ENCODE results near the gene CFAP299.

Gene CFAP299

GRCh38 chr4:80447493-80447892 is 112.0 kb downstream of the CFAP299 start:
- DNase-seq (ENCODE audit: low read depth, low spot score) = no peak

DNA sequence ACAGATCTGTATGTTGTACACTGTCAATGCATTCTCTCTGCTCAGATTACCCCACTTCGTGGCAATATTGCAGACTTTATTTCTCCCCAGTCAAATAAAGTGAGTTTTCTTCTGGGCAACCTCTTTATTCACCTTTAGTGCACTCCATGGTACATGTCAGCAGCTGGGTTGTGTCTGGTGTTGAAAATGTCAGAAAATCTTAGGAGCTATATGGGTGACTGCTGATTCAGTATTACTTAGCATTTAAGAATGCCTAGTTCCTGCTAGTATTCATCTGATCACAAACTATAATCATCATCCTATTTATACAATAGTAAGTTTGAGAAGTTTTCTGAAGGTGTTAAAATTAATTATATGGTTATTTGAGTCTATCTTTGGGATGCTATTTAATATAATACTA is 112.5 kb downstream of the CFAP299 start:
- DNase-seq (ENCODE audit: low read depth, low spot score) = no peak

DNA sequence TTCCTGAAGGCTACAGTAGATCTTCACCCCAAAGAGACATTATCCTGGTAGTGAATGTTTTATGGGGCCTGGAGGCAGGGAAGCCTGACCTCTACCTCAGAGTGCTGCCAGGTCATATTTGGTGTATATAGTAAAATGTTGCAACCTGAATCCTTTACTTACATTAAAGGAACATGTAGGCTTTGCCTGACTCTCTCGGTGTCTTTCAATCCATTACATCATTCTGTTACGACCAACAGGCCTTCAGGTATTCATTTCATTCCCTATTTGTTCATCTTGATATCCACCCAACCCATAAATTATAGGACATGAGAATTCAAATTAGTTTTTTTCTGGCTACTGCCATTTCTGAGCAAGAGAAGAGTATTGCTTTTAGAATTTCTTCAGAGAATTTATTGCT is 116.5 kb downstream of the CFAP299 start:
- no peak for DNase-seq (ENCODE audit: low read depth, low spot score)

- no peak for DNase-seq (ENCODE audit: low read depth, low spot score)
Measured at GRCh38 chr4:80452768-80453167, 117.2 kb downstream of the CFAP299 start.

DNA sequence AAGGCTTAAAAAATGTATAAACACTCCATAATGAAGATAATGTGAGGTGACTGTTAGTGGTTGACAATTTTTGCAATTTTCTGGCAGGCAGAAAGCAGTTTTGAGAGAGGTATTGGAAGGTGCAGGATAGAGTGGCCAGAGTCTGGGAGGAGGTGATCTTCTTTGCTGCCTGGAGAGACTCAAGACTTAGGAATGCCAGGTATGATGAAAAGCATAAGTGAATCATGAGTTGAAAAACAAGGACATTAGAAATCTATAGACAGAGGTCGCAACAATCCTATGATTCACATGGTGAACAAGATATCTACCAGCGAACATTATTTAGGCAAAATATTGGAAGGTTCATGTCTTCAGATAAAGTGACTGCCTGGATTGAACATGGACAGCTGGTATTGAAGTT is 118.5 kb downstream of the CFAP299 start:
- no peak for DNase-seq (ENCODE audit: low read depth, low spot score)

- DNase-seq (ENCODE audit: low read depth, low spot score) = no peak
Measured at GRCh38 chr4:80454556-80454955, 119.0 kb downstream of the CFAP299 start.

GRCh38 chr4:80459918-80460473 is 124.5 kb downstream of the CFAP299 start:
- DNase-seq (ENCODE audit: low read depth, low spot score) = no peak

DNA sequence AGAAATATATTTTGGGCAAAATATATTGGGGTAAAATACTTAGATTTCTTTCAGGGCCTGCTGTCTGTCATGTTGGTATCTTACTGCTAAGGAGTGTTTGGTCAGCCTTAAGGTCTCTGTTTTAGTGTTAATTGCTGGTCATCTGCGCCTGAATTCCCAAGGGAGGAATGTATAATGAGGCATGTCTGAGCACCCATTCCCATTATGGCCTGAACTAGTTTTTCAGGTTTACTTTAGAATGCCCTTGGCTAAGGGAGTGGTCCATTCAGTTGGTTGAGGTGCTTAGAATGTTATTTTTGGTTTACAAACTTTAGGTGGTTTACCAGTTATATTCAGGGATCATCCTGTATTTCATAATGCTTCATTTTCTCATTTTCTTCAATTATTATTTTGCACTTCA is 125.9 kb downstream of the CFAP299 start:
- DNase-seq (ENCODE audit: low read depth, low spot score) = no peak

DNA sequence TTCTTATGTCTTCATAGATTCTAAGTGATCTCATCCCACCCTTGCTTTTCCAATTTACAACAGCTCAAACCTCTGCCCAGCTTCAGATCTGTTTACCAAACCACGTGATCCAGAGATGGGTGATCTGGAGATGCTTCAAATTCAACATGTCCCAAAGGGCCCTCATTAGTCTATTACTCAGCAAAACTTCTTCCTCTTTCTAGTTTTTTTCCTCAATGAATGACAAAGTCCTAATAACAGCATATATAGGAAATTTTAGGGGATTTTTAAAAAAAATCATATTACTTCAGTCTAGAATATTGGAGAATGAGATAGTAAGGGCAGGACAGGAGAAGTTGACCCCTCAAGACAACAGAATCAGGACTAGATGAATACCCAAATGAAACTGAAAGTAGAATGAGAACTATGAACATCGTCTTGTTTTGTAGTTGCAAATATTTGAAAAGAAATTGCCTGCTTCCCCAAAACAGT is 127.1 kb downstream of the CFAP299 start:
- no peak for DNase-seq (ENCODE audit: low read depth, low spot score)

DNA sequence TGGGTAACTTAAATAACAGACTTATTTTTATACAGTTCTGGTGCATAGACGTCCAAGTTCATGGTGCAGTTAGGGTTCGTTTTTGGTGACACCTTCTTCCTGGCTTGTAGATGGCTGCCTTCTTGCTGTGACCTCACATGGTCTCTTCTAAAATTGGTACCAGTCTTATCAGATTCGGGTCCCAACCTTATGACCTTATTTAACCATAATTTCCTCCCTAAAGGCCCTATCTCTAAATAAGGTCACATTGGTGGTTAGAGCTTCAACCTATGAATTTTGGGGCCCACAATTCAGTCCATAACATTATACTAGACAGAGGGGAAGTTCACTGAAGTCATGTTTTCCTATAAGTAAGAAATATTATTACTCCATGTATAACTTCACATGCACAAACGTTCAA is 128.0 kb downstream of the CFAP299 start:
- no peak for DNase-seq (ENCODE audit: low read depth, low spot score)

DNA sequence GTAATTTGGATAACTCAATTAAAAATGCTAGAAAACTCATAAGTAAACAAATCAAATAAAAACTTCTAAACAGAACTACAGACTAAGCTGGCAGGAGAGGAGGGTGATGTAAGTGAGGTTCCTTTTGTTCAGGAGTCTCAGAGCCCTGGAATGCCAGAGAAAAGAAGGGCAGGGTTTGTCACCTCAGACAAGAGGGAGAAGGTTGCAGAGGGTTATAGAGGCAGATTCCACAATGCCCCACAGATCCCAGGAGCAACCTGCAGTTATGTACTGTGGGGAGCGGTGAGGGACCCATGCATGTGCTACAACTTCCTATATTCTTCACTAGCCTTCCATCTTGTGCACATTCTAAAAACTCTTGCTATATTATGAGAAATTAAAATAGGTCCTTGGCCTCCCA is 129.7 kb downstream of the CFAP299 start:
- DNase-seq (ENCODE audit: low read depth, low spot score) = no peak

GRCh38 chr4:80465736-80466135 is 130.2 kb downstream of the CFAP299 start:
- no peak for DNase-seq (ENCODE audit: low read depth, low spot score)

- no peak for DNase-seq (ENCODE audit: low read depth, low spot score)
Measured at GRCh38 chr4:80466618-80467017, 131.1 kb downstream of the CFAP299 start.

DNA sequence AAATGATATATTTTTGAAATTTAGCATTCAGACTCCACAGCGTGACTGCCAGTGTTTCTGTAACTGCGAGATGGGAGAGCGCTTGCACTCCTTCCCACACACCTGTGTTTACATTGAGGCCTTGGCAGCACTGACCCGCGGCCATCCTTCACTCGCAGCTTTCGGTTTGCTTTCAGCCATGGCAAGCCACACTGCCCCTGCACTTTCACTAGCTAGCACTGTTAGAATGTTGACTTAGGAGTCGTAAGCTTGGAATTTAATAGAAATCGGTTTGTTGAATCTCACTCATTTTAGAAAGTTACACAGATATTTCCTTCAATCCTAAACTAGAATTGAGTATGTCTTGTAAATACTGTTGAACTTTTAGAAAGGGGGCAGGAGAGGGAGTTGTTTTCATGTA is 136.2 kb downstream of the CFAP299 start:
- DNase-seq (ENCODE audit: low read depth, low spot score) = no peak

DNA sequence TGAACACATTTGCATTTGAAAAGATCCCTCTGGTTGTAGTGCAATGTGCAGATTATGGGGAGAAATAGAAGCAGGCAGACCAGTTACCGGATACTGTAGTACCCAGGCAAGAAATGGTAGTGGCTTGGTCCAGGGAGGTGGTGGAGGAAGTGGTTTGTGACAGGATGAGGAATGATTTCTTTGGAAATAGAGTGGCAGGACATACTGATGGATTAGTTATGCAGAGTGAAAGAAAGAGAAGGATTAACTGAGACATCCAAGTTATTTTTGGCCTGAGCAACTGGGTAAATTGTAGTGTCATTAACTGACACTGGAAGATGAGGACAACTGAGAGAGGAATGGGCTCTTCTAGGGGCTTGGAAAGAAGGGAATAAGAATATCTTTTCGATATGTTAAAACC is 139.7 kb downstream of the CFAP299 start:
- no peak for DNase-seq (ENCODE audit: low read depth, low spot score)

DNA sequence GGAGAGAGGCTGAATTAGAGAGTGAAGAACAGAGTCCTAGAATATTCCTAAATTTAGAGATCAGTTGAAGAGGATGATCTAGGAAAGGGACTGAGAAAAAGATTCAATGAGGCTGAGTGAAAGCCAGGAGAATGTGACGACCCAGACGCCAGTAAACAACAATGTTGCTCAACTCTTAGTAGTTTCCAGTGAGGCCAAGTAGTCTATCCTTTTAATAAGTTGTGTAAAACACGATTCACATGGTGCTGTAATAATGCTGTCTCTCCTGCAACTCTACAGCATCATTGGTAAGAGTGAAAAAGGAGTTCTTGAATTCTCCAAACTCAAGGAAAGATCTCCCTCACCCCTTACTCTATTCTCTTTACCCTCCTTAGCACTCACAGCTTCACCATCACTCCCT is 140.3 kb downstream of the CFAP299 start:
- DNase-seq (ENCODE audit: low read depth, low spot score) = no peak

- DNase-seq (ENCODE audit: low read depth, low spot score) = no peak
Measured at GRCh38 chr4:80484712-80485111, 149.2 kb downstream of the CFAP299 start.

- no peak for DNase-seq (ENCODE audit: low read depth, low spot score)
Measured at GRCh38 chr4:80486603-80487002, 151.1 kb downstream of the CFAP299 start.

DNA sequence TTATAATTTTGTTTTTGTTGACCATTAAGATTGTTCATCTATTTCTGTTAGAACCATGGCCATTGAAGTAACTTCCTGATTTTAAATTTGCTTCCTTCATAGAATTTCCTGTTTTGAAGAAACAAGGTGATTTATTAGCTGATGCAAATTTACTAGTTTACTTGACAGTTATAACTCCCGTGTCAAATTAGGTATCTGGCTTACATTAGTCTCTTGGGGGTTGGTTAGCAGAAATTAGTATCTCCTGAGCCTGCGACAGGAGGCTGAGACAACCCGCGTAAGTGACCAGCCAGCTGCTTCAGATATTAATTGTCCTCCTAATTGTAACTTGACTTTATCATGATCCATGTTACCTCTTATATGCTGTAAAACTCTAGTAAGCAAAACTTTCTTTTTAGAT is 154.3 kb downstream of the CFAP299 start:
- no peak for DNase-seq (ENCODE audit: low read depth, low spot score)

DNA sequence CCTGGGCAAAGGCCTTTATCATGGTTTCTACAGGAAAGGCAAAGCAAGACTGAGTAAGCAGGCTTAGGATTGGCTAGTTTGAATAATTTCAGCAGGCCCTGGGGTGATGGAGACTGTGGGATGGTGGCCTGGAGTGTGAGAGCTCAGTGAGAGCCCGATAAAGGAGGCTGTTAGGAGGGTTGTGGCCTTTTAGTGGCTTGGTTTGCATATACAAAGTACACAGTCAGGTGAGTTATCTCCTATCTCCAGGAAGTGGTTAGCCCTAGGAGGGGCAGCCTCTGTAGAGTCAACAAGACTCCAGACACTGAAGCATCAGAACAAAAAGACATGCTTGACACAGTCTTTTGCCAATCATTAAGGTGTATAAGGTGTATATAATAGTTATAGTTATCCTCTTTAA is 157.2 kb downstream of the CFAP299 start:
- DNase-seq (ENCODE audit: low read depth, low spot score) = no peak

GRCh38 chr4:80495865-80496264 is 160.3 kb downstream of the CFAP299 start:
- no peak for DNase-seq (ENCODE audit: low read depth, low spot score)

DNA sequence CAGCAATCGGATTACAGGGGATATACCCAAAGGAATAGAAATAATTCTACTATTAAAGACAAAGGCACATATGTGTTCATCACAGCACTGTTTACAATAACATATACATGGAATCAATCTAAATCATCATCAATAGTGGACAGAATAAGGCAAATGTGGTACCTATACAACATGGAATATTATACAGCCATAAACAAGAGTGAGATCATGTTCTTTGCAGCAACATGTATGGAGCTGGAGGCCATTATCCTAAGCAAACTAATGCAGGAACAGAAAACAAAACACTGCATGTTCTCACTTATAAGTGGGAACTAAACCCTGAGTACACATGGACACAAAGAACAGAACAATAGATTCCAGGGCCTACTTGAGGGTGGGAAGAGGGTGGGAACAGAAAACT is 163.2 kb downstream of the CFAP299 start:
- no peak for DNase-seq (ENCODE audit: low read depth, low spot score)

- DNase-seq (ENCODE audit: low read depth, low spot score) = no peak
Measured at GRCh38 chr4:80500613-80501012, 165.1 kb downstream of the CFAP299 start.

- no peak for DNase-seq (ENCODE audit: low read depth, low spot score)
Measured at GRCh38 chr4:80507077-80507476, 171.5 kb downstream of the CFAP299 start.
